GM23338 (cell line): Measurements from ENCODE around the gene ZNF45. TPM values are rescaled to one million over a fixed set of nuclear protein-coding genes. Genes with fewer than 3 reads are reported as not detected.

Source experiments
- ATAC-seq: fragments of 200-7000 bp; cut with Tn5 transposase; 3 replicates; pipeline ENCODE4 v1.9.1; 2020
- DNase-seq: peaks from one replicate; pipeline ENCODE4 v3.0.0-alpha.2; 2015; ENCODE audit warnings: low spot score
- H2AFZ ChIP-seq: fragments of 200-600 bp; sonication (generic); 2 replicates; pipeline ENCODE4 v1.8.0; 2016; ENCODE audit warnings: antibody characterized with exemption, mild to moderate bottlenecking, moderate library complexity
- H3F3A ChIP-seq: fragments of 200-600 bp; sonication (generic); replicated peaks from 2 replicates; pipeline ENCODE4 v1.8.0; 2017; ENCODE audit warnings: antibody characterized with exemption, mixed run types, low read depth
- H3K27ac ChIP-seq: fragments of 200-600 bp; sonication (generic); 2 replicates; pipeline ENCODE4 v1.6.1; 2016; ENCODE audit warnings: low read depth
- H3K27me3 ChIP-seq: fragments of 200-600 bp; sonication (generic); 2 replicates; pipeline ENCODE4 v1.8.0; 2016; ENCODE audit warnings: mild to moderate bottlenecking, mixed run types, moderate library complexity; ENCODE audit not compliant: insufficient read depth
- H3K36me3 ChIP-seq: fragments of 200-600 bp; sonication (generic); 2 replicates; pipeline ENCODE4 v1.8.0; 2016; ENCODE audit warnings: mild to moderate bottlenecking; ENCODE audit not compliant: insufficient read depth
- H3K4me1 ChIP-seq: fragments of 200-600 bp; sonication (generic); 2 replicates; pipeline ENCODE4 v1.8.0; 2016; ENCODE audit warnings: mild to moderate bottlenecking, moderate library complexity; ENCODE audit not compliant: insufficient read depth
- H3K4me2 ChIP-seq: fragments of 200-600 bp; sonication (generic); 2 replicates; pipeline ENCODE4 v1.7.1; 2017; ENCODE audit warnings: mixed run types
- H3K4me3 ChIP-seq: fragments of 200-600 bp; sonication (generic); 2 replicates; pipeline ENCODE4 v1.6.1; 2016; ENCODE audit warnings: mixed run types
- H3K79me2 ChIP-seq: fragments of 200-600 bp; sonication (generic); replicated peaks from 2 replicates; pipeline ENCODE4 v1.8.0; 2017; ENCODE audit warnings: mild to moderate bottlenecking; ENCODE audit not compliant: insufficient read depth
- H3K9me2 ChIP-seq: fragments of 200-600 bp; sonication (generic); 2 replicates; pipeline ENCODE4 v1.8.0; 2017; ENCODE audit not compliant: insufficient read depth
- H4K20me1 ChIP-seq: fragments of 200-600 bp; sonication (generic); replicated peaks from 2 replicates; pipeline ENCODE4 v1.8.0; 2017; ENCODE audit warnings: mild to moderate bottlenecking; ENCODE audit not compliant: insufficient read depth
- H3K27ac Mint-ChIP-seq: 2 replicates; pipeline ENCODE4 v1.8.0; 2020; ENCODE audit warnings: inconsistent platforms, mild to moderate bottlenecking, moderate library complexity, mixed read lengths
- H3K27me3 Mint-ChIP-seq: 3 replicates; pipeline ENCODE4 v1.8.0; 2022; ENCODE audit warnings: low read depth, mild to moderate bottlenecking, moderate library complexity, mixed read lengths, inconsistent platforms; ENCODE audit not compliant: insufficient read depth, poor library complexity
- H3K36me3 Mint-ChIP-seq: 3 replicates; pipeline ENCODE4 v1.8.0; 2021; ENCODE audit warnings: low read depth, mild to moderate bottlenecking, inconsistent platforms, moderate library complexity, mixed read lengths
- H3K4me1 Mint-ChIP-seq: 3 replicates; pipeline ENCODE4 v1.8.0; 2020; ENCODE audit warnings: mild to moderate bottlenecking, inconsistent platforms, mixed read lengths
- H3K4me3 Mint-ChIP-seq: 3 replicates; pipeline ENCODE4 v1.8.0; 2021; ENCODE audit warnings: moderate library complexity, mild to moderate bottlenecking, inconsistent platforms, mixed read lengths
- H3K9me3 Mint-ChIP-seq: 3 replicates; pipeline ENCODE4 v1.8.0; 2020; ENCODE audit warnings: moderate library complexity, mild to moderate bottlenecking, inconsistent platforms, mixed read lengths
- CREB1 ChIP-seq: fragments of 250-450 bp; sonication (Bioruptor Pico); IDR thresholded peaks from 2 replicates; pipeline ENCODE4 v1.5.0; 2020; ENCODE audit warnings: low read depth, mild to moderate bottlenecking, moderate library complexity
- CTCF ChIP-seq, 2 experiments: fragments of 200-600 bp in 1 of 2; sonication (generic) in 1 of 2; conservative IDR thresholded peaks; 2 replicates each; pipeline versions ENCODE4 v1.5.1 to v1.6.1; 2016 to 2017; ENCODE audit warnings: antibody characterized with exemption in 2 of 2, low read depth in 2 of 2, mild to moderate bottlenecking in 2 of 2, moderate library complexity in 1 of 2
- EZH2 ChIP-seq: fragments of 200-600 bp; sonication (generic); IDR thresholded peaks from one replicate; pipeline ENCODE4 v1.8.0; 2017; ENCODE audit warnings: antibody characterized with exemption, mild to moderate bottlenecking, low read depth; ENCODE audit not compliant: unreplicated experiment
- EZH2phosphoT487 ChIP-seq: fragments of 200-600 bp; sonication (generic); IDR thresholded peaks from one replicate; pipeline ENCODE4 v1.8.1; 2018; ENCODE audit warnings: antibody characterized with exemption; ENCODE audit not compliant: unreplicated experiment
- JUNB ChIP-seq: IDR thresholded peaks from one replicate; pipeline ENCODE4 v1.6.1; 2016; ENCODE audit warnings: antibody characterized with exemption; ENCODE audit not compliant: unreplicated experiment
- NANOG ChIP-seq: IDR thresholded peaks from 2 replicates; pipeline ENCODE4 v1.6.1; 2016; ENCODE audit warnings: antibody characterized with exemption, borderline replicate concordance
- POLR2AphosphoS5 ChIP-seq: IDR thresholded peaks from 2 replicates; pipeline ENCODE4 v1.6.1; 2016; ENCODE audit warnings: antibody characterized with exemption, low read depth
- REST ChIP-seq: IDR thresholded peaks from one replicate; pipeline ENCODE4 v1.6.1; 2018; ENCODE audit warnings: antibody characterized with exemption; ENCODE audit not compliant: unreplicated experiment
- STAT1 ChIP-seq: IDR thresholded peaks from one replicate; pipeline ENCODE4 v1.6.1; 2016; ENCODE audit warnings: antibody characterized with exemption; ENCODE audit not compliant: unreplicated experiment
- ZNF114 ChIP-seq: fragments of 250-450 bp; sonication (Bioruptor Pico); IDR thresholded peaks from 2 replicates; pipeline ENCODE4 v1.5.0; 2020; ENCODE audit warnings: mild to moderate bottlenecking, moderate library complexity
- ZNF331 ChIP-seq: fragments of 250-450 bp; sonication (Bioruptor Pico); IDR thresholded peaks from 2 replicates; pipeline ENCODE4 v1.5.0; 2020; ENCODE audit warnings: low read depth, mild to moderate bottlenecking, moderate library complexity
- polyA plus RNA-seq: library from polyadenylated mRNA; unstranded; fragments of >200 nt; fragmentation: Nextera tagmentation; extraction: Ambion mirVana; gene quantifications from 2 replicates; pipeline ENCODE4 v1.2.1, GENCODE V29; 2016
- total RNA-seq: library from RNA; depleted of rRNA; stranded (reverse); fragments of >200 nt; shearing (Covaris generic); gene quantifications from 2 replicates; pipeline ENCODE4 v1.2.3, GENCODE V29; 2014
- TF ChIP-seq, protein P1 (sequence below): fragments of 250-450 bp; sonication (Bioruptor Pico); IDR thresholded peaks from 2 replicates; pipeline ENCODE4 v1.5.0; 2020; ENCODE audit warnings: mild to moderate bottlenecking, moderate library complexity

The ZNF45 gene
- total and polyA plus RNA-seq, 2 experiments from 2014 or later = 3.3 to 9.6 TPM

GRCh38 chr19:43914051-43914450, 21.0 kb downstream of the ZNF45 start:
- Histone ChIP-seq H3K27me3 (no peaks in the 10 kb centered on the region), H3K4me1 (no peaks in the 10 kb centered on the region), H3K9me2 (no peaks in the 10 kb centered on the region), H2AFZ (no peak overlapping the region), H3K36me3 (peaks cover 72% of the 10 kb centered on the region), H3K4me2 (no peak overlapping the region), H3K27ac (no peak overlapping the region), H3K79me2 (no peaks in the 10 kb centered on the region), H3K4me3 (no peak overlapping the region), H4K20me1 (no peaks in the 10 kb centered on the region), H3F3A (no peaks in the 10 kb centered on the region)
- Mint-ChIP-seq H3K9me3 (peaks cover 79% of the 10 kb centered on the region), H3K36me3 (peaks cover 93% of the 10 kb centered on the region), H3K4me3 (no peak overlapping the region), H3K4me1 (no peaks in the 10 kb centered on the region), H3K27me3 (no peaks in the 10 kb centered on the region), H3K27ac (no peak overlapping the region)
- ATAC-seq = no peak
- no peak for TF ChIP-seq ZNF331 (CRISPR knock-in tag)
- no peak for TF ChIP-seq EZH2
- TF ChIP-seq STAT1 = no peak
- DNase-seq = no peak

- Histone ChIP-seq H2AFZ (no peak overlapping the region), H3K36me3 (peaks cover 66% of the 10 kb centered on the region), H3K4me1 (no peaks in the 10 kb centered on the region), H4K20me1 (no peaks in the 10 kb centered on the region), H3K79me2 (no peaks in the 10 kb centered on the region), H3K4me2 (no peak overlapping the region), H3K4me3 (no peak overlapping the region), H3F3A (no peaks in the 10 kb centered on the region), H3K9me2 (no peaks in the 10 kb centered on the region), H3K27me3 (no peaks in the 10 kb centered on the region), H3K27ac (no peak overlapping the region)
- Mint-ChIP-seq H3K9me3 (peaks cover 83% of the 10 kb centered on the region), H3K4me3 (no peak overlapping the region), H3K27ac (no peak overlapping the region), H3K36me3 (peaks cover 88% of the 10 kb centered on the region), H3K4me1 (no peaks in the 10 kb centered on the region), H3K27me3 (no peaks in the 10 kb centered on the region)
- DNase-seq = no peak
- ATAC-seq = no peak
- TF ChIP-seq STAT1 (no peak), CREB1 (CRISPR knock-in tag) (no peak), EZH2phosphoT487 (no peak), REST (no peak), CTCF (conservative IDR thresholded peaks at IDR 0.05; ENCODE audit: low read depth in 2 of 2) (no peak), ZNF331 (CRISPR knock-in tag) (no peak), JUNB (no peak), EZH2 (no peak), POLR2AphosphoS5 (no peak), ZNF114 (CRISPR knock-in tag) (no peak), NANOG (no peak)
- TF ChIP-seq, protein P1, sequence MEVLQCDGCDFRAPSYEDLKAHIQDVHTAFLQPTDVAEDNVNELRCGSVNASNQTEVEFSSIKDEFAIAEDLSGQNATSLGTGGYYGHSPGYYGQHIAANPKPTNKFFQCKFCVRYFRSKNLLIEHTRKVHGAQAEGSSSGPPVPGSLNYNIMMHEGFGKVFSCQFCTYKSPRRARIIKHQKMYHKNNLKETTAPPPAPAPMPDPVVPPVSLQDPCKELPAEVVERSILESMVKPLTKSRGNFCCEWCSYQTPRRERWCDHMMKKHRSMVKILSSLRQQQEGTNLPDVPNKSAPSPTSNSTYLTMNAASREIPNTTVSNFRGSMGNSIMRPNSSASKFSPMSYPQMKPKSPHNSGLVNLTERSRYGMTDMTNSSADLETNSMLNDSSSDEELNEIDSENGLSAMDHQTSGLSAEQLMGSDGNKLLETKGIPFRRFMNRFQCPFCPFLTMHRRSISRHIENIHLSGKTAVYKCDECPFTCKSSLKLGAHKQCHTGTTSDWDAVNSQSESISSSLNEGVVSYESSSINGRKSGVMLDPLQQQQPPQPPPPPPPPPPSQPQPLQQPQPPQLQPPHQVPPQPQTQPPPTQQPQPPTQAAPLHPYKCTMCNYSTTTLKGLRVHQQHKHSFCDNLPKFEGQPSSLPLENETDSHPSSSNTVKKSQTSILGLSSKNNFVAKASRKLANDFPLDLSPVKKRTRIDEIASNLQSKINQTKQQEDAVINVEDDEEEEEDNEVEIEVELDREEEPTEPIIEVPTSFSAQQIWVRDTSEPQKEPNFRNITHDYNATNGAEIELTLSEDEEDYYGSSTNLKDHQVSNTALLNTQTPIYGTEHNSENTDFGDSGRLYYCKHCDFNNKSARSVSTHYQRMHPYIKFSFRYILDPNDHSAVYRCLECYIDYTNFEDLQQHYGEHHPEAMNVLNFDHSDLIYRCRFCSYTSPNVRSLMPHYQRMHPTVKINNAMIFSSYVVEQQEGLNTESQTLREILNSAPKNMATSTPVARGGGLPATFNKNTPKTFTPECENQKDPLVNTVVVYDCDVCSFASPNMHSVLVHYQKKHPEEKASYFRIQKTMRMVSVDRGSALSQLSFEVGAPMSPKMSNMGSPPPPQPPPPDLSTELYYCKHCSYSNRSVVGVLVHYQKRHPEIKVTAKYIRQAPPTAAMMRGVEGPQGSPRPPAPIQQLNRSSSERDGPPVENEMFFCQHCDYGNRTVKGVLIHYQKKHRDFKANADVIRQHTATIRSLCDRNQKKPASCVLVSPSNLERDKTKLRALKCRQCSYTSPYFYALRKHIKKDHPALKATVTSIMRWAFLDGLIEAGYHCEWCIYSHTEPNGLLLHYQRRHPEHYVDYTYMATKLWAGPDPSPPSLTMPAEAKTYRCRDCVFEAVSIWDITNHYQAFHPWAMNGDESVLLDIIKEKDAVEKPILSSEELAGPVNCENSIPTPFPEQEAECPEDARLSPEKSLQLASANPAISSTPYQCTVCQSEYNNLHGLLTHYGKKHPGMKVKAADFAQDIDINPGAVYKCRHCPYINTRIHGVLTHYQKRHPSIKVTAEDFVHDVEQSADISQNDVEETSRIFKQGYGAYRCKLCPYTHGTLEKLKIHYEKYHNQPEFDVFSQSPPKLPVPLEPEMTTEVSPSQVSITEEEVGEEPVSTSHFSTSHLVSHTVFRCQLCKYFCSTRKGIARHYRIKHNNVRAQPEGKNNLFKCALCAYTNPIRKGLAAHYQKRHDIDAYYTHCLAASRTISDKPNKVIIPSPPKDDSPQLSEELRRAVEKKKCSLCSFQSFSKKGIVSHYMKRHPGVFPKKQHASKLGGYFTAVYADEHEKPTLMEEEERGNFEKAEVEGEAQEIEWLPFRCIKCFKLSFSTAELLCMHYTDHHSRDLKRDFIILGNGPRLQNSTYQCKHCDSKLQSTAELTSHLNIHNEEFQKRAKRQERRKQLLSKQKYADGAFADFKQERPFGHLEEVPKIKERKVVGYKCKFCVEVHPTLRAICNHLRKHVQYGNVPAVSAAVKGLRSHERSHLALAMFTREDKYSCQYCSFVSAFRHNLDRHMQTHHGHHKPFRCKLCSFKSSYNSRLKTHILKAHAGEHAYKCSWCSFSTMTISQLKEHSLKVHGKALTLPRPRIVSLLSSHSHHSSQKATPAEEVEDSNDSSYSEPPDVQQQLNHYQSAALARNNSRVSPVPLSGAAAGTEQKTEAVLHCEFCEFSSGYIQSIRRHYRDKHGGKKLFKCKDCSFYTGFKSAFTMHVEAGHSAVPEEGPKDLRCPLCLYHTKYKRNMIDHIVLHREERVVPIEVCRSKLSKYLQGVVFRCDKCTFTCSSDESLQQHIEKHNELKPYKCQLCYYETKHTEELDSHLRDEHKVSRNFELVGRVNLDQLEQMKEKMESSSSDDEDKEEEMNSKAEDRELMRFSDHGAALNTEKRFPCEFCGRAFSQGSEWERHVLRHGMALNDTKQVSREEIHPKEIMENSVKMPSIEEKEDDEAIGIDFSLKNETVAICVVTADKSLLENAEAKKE (CRISPR knock-in tag) = no peak
Measured at GRCh38 chr19:43913383-43913782, 21.7 kb downstream of the ZNF45 start.
